Activated CD8-positive, alpha-beta memory T cell treated with anti-CD3 and anti-CD28 coated beads, Interleukin-2, amount 10 ng/mL, durations not matched to agents 7 days and 5 days (primary cell): ENCODE results near the gene CCNJ. TPM values are rescaled to one million over a fixed set of nuclear protein-coding genes. Genes with fewer than 3 reads are reported as not detected.
A peak's percentile ranks its signal among the peaks of the same experiment; 100 is the strongest.
"Not testable (repeated sequence)": the region's sequence is repeated elsewhere in the genome, so short reads cannot be mapped to it uniquely, and the experiment has no call there.

Experiments used
- ATAC-seq: fragments of 150-1000 bp; cut with Tn5 transposase; one replicate; pipeline ENCODE4 v1.10.0; 2021; ENCODE audit warnings: moderate library complexity
- CTCF ChIA-PET: fragments of 350-600 bp; sonication (Branson Sonifier 250); formaldehyde crosslinking; loops from one replicate; lab custom pipeline; 2021; ENCODE audit warnings: antibody characterized with exemption; lab: Charles Lee
- DNase-seq: peaks from one replicate; pipeline ENCODE4 v3.0.0-alpha.2; 2020
- H3K27ac Mint-ChIP-seq: one replicate; pipeline ENCODE4 v1.8.0; 2021; ENCODE audit warnings: mild to moderate bottlenecking, mixed read lengths
- H3K27me3 Mint-ChIP-seq: one replicate; pipeline ENCODE4 v1.8.0; 2021; ENCODE audit warnings: mixed read lengths
- H3K36me3 Mint-ChIP-seq: one replicate; pipeline ENCODE4 v1.8.0; 2021; ENCODE audit warnings: mild to moderate bottlenecking, mixed read lengths
- H3K4me1 Mint-ChIP-seq: one replicate; pipeline ENCODE4 v1.8.0; 2021; ENCODE audit warnings: mixed read lengths
- H3K4me3 Mint-ChIP-seq: one replicate; pipeline ENCODE4 v1.8.0; 2021; ENCODE audit warnings: mild to moderate bottlenecking, moderate library complexity, mixed read lengths
- H3K9me3 Mint-ChIP-seq: one replicate; pipeline ENCODE4 v1.8.0; 2022; ENCODE audit warnings: low read depth, mixed read lengths
- total RNA-seq, 2 experiments: library from RNA; stranded (reverse); gene quantifications; one replicate each; pipeline ENCODE4 v1.2.3, GENCODE V29; 2021

Gene CCNJ
- total RNA-seq = 1 to 10 TPM; 4.8 to 7.6 TPM

GRCh38 chr10:96043033-96043892 is at the start of gene CCNJ:
Gene CCNJ (plus strand): TSS chr10:96043583. CDS start chr10:96044394, 811 bp downstream.
- Mint-ChIP-seq H3K27me3 (peaks cover 4% of the 10 kb centered on the region), H3K27ac (peak within 1 kb of the TSS; percentile 81), H3K36me3 (peaks cover 12% of the 10 kb centered on the region), H3K4me3 (peak within 1 kb of the TSS; percentile 89), H3K9me3 (no peaks in the 10 kb centered on the region), H3K4me1 (peaks cover 41% of the 10 kb centered on the region)
- ATAC-seq (peak; percentile 94), DNase-seq (peak; percentile 87)
- CTCF ChIA-PET = interaction anchor here (1.0 kb wide), 3 partner anchors 17 to 332 kb away, joined by 3 read pairs; no protein-coding TSS in a partner anchor

- H3K4me3 Mint-ChIP-seq, H3K27ac Mint-ChIP-seq, H3K4me1 Mint-ChIP-seq, H3K9me3 Mint-ChIP-seq, DNase-seq, H3K36me3 Mint-ChIP-seq, ATAC-seq, CTCF ChIA-PET: not testable (repeated sequence)
- H3K27me3 Mint-ChIP-seq = peaks cover 19% of the 10 kb centered on the region
Measured at GRCh38 chr10:95994376-95994775, 49.0 kb upstream of the CCNJ start.

- no peaks in the 10 kb centered on the region for H3K9me3 Mint-ChIP-seq
- CTCF ChIA-PET = no interaction called here
- H3K27ac Mint-ChIP-seq = no peak overlapping the region
- no peak for DNase-seq
- H3K36me3 Mint-ChIP-seq = no peaks in the 10 kb centered on the region
- no peak overlapping the region for H3K4me3 Mint-ChIP-seq
- no peaks in the 10 kb centered on the region for H3K4me1 Mint-ChIP-seq
- no peaks in the 10 kb centered on the region for H3K27me3 Mint-ChIP-seq
- no peak for ATAC-seq
Measured at GRCh38 chr10:95998255-95998784, 45.1 kb upstream of the CCNJ start.

- Mint-ChIP-seq H3K36me3 (no peaks in the 10 kb centered on the region), H3K27me3 (peaks cover 5% of the 10 kb centered on the region), H3K4me3 (no peak overlapping the region), H3K4me1 (peaks cover 2% of the 10 kb centered on the region), H3K27ac (no peak overlapping the region), H3K9me3 (no peaks in the 10 kb centered on the region)
- DNase-seq (no peak), ATAC-seq (no peak)
- CTCF ChIA-PET = interaction anchor here (3.5 kb wide), 1 partner anchor 327 kb away, joined by 15 read pairs; no protein-coding TSS in a partner anchor
Measured at GRCh38 chr10:96013956-96014355, 29.4 kb upstream of the CCNJ start.

- H3K4me1 Mint-ChIP-seq = peaks cover 2% of the 10 kb centered on the region
- H3K9me3 Mint-ChIP-seq = no peaks in the 10 kb centered on the region
- H3K27me3 Mint-ChIP-seq = peaks cover 5% of the 10 kb centered on the region
- no peak overlapping the region for H3K4me3 Mint-ChIP-seq
- CTCF ChIA-PET = interaction anchor here (3.5 kb wide), 1 partner anchor 326 kb away, joined by 15 read pairs; no protein-coding TSS in a partner anchor
- H3K27ac Mint-ChIP-seq = no peak overlapping the region
- DNase-seq (no peak), ATAC-seq (no peak)
- no peaks in the 10 kb centered on the region for H3K36me3 Mint-ChIP-seq
Measured at GRCh38 chr10:96014473-96015102, 28.8 kb upstream of the CCNJ start.

- CTCF ChIA-PET = interaction anchor here (0.6 to 3.5 kb wide), 37 partner anchors 9 to 362 kb away, joined by 3 to 17 read pairs (median 3); partner anchors contain the start of genes CC2D2B, TCTN3 and ZNF518A
Measured at GRCh38 chr10:96017191-96017687, 26.1 kb upstream of the CCNJ start.

DNA sequence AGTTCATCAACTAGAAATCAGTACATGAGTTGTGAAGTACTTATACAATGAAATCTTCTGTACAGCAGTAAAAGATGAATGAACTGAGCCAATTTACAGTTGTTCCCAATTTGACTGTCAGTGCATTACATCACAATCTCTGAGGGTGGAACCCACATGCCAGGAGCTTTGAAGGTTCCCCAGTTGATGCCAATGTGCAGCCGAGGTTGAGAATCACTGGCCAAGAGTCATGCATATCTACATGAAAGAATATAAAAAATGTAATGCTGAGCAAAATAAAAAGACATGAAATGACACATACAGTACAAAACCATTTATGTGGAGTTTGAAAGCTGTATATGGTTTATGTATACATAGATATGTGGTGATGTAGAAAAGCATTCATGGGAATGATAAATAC is 22.1 kb upstream of the CCNJ start:
- DNase-seq (no peak), ATAC-seq (no peak)
- H3K4me1 Mint-ChIP-seq = peaks cover 2% of the 10 kb centered on the region
- no peak overlapping the region for H3K27ac Mint-ChIP-seq
- H3K27me3 Mint-ChIP-seq = no peaks in the 10 kb centered on the region
- H3K9me3 Mint-ChIP-seq = no peaks in the 10 kb centered on the region
- no peak overlapping the region for H3K4me3 Mint-ChIP-seq
- CTCF ChIA-PET = no interaction called here
- H3K36me3 Mint-ChIP-seq = no peaks in the 10 kb centered on the region

More at GRCh38 chr10:96017191-96017687, 26.1 kb upstream of the CCNJ start:
- Mint-ChIP-seq H3K4me3 (no peak overlapping the region), H3K27ac (no peak overlapping the region), H3K36me3 (no peaks in the 10 kb centered on the region), H3K27me3 (peaks cover 2% of the 10 kb centered on the region), H3K9me3 (no peaks in the 10 kb centered on the region), H3K4me1 (peaks cover 2% of the 10 kb centered on the region)
- peak; percentile 53 for DNase-seq
- peak; percentile 86 for ATAC-seq

GRCh38 chr10:96022739-96023138 is 20.6 kb upstream of the CCNJ start:
- Mint-ChIP-seq H3K27ac (no peak overlapping the region), H3K4me1 (no peaks in the 10 kb centered on the region), H3K36me3 (no peaks in the 10 kb centered on the region), H3K27me3 (no peaks in the 10 kb centered on the region), H3K4me3 (no peak overlapping the region), H3K9me3 (no peaks in the 10 kb centered on the region)
- DNase-seq = no peak
- CTCF ChIA-PET = interaction anchor here (1.3 kb wide), 1 partner anchor 37 kb away, joined by 3 read pairs; no protein-coding TSS in a partner anchor
- no peak for ATAC-seq

- no peaks in the 10 kb centered on the region for H3K9me3 Mint-ChIP-seq
- DNase-seq (no peak), ATAC-seq (no peak)
- no peak overlapping the region for H3K4me3 Mint-ChIP-seq
- H3K36me3 Mint-ChIP-seq = no peaks in the 10 kb centered on the region
- no peak overlapping the region for H3K27ac Mint-ChIP-seq
- H3K4me1 Mint-ChIP-seq = no peaks in the 10 kb centered on the region
- CTCF ChIA-PET = no interaction called here
- no peaks in the 10 kb centered on the region for H3K27me3 Mint-ChIP-seq
Measured at GRCh38 chr10:96023168-96023567, 20.2 kb upstream of the CCNJ start.

DNA sequence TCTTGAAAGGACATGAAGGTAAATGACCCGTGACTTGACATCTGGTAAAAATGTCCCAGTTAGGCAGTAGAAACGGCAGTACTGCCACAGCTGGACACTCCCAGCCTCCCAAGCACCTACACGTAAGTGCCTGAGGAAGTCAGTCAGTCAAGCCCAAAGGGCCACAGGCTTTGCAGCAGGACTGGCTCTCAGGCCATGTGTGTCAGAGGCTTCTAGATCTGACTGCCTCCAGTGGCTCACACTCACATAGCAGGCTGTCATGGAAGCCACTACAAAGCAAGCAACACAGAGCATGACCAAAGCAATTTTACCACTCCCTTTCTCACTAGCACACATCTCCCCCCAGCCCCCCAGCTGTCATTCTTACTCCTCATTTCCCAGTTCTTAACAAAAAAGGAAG is 17.8 kb upstream of the CCNJ start:
- H3K4me3 Mint-ChIP-seq = no peak overlapping the region
- no peaks in the 10 kb centered on the region for H3K36me3 Mint-ChIP-seq
- no peaks in the 10 kb centered on the region for H3K9me3 Mint-ChIP-seq
- DNase-seq (no peak), ATAC-seq (peak; percentile 45)
- no peaks in the 10 kb centered on the region for H3K4me1 Mint-ChIP-seq
- H3K27me3 Mint-ChIP-seq = peaks cover 3% of the 10 kb centered on the region
- CTCF ChIA-PET = interaction anchor here (1.9 kb wide), 1 partner anchor 204 kb away, joined by 5 read pairs; no protein-coding TSS in a partner anchor
- H3K27ac Mint-ChIP-seq = no peak overlapping the region

DNA sequence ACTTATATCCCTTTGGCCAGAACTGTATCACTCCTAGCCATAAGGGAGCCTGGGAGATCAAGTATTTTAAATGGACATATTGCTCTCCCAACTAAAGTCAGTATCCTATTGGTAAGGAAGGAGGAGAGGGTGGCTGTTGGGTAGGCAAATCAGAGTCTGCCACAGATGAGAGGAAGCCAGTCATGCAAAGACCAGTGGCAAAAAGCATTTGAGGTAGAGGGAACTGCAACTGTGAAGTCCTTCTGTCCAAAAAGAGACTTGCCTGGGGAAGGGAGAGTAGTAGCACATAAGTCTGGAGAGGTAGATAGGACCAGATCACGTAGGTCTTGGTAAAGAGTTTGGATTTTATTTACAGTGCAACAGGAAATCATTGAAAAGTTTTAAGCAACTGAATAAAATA is 8.8 kb upstream of the CCNJ start:
- CTCF ChIA-PET = interaction anchor here (0.8 kb wide), 1 partner anchor 18 kb away, joined by 3 read pairs; no protein-coding TSS in a partner anchor
- Mint-ChIP-seq H3K27me3 (peaks cover 15% of the 10 kb centered on the region), H3K9me3 (no peaks in the 10 kb centered on the region), H3K36me3 (peaks cover 2% of the 10 kb centered on the region), H3K4me1 (no peaks in the 10 kb centered on the region), H3K27ac (no peak overlapping the region), H3K4me3 (no peak overlapping the region)
- ATAC-seq (no peak), DNase-seq (no peak)

- DNase-seq (no peak), ATAC-seq (no peak)
- peaks cover 13% of the 10 kb centered on the region for H3K27me3 Mint-ChIP-seq
- no peak overlapping the region for H3K27ac Mint-ChIP-seq
- peaks cover 6% of the 10 kb centered on the region for H3K4me1 Mint-ChIP-seq
- peaks cover 2% of the 10 kb centered on the region for H3K36me3 Mint-ChIP-seq
- no peaks in the 10 kb centered on the region for H3K9me3 Mint-ChIP-seq
- H3K4me3 Mint-ChIP-seq = no peak overlapping the region
- CTCF ChIA-PET = interaction anchor here (0.9 kb wide), 1 partner anchor 345 kb away, joined by 3 read pairs; the partner anchor contains the start of gene TCTN3
Measured at GRCh38 chr10:96038476-96039387, 4.7 kb upstream of the CCNJ start.
